ENCODE measurements around the gene DOP1A. TPM values are rescaled to one million over a fixed set of nuclear protein-coding genes. Genes with fewer than 3 reads are reported as not detected.

DOP1A gene
- total and polyA plus RNA-seq, 2 of the 4 experiments (the other 2 are of a cell fraction) = 6.0 to 32.4 TPM

DNA sequence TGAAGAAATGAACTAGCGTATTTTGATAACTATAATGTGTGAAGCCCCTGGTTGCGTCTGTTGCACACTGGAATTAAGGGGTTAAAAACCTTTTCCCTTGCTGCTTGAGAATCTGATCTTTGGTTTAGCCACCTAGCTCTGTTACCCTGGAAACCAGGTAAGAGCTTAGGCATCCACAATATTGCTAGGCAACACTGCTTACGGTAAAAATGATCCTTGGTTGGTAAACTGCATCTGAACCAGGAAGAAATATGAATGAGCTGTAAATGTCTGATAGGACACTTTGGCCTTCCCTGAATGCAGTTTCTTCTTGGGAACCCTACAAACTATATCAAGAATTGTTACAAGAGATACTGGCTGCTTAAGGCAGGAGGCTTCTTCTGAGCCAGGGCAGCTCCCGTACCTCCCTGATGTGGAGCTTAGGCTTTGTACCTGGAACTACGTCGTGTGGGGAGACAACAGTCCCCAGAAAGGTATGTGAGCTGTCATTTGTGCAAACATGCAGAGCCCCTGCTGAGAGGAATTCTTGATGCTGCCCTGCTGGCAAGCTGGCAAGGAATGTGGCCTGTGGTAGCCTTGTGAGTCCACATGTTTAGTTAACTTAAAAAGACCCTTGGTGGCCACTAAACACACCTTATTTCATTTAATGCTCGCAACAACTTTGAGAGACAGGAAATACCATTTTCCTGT is 20.3 kb upstream of the DOP1A start:
- no peaks in the 10 kb centered on the region for H3K27me3 ChIP-seq (ENCODE audit: control insufficient read depth, insufficient read depth, low read length)
- no peak overlapping the region for H2BK20ac ChIP-seq (ENCODE audit: low read depth, low read length)
- no peak overlapping the region for H2BK5ac ChIP-seq (ENCODE audit: low read depth, low read length, poor library complexity, severe bottlenecking)
- no peak overlapping the region for H3K4me3 ChIP-seq (ENCODE audit: insufficient read depth, low read depth, low read length)
- no peak overlapping the region for H3K18ac ChIP-seq (ENCODE audit: low read depth, low read length)
- H2AK5ac ChIP-seq (ENCODE audit: low read depth, low read length) = no peak overlapping the region
- no peak overlapping the region for H3K56ac ChIP-seq (ENCODE audit: extremely low read depth, insufficient read depth, low read length)
- H3K4ac ChIP-seq (ENCODE audit: low read depth, low read length) = no peak overlapping the region
- dilution Hi-C loops (cut with HindIII; ENCODE audit: low sequenced_read_pairs, unreplicated experiment) = no loop called here
- H2BK120ac ChIP-seq (ENCODE audit: low read depth, low read length) = no peak overlapping the region
- intact Hi-C loops (cut with micrococcal nuclease) = no loop called here
- H4K8ac ChIP-seq (ENCODE audit: low read depth in 2 of 2, low read length in 2 of 2) = no peak overlapping the region
- in situ Hi-C loops (cut with MboI; ENCODE audit: low sequenced_read_pairs) = no loop called here
- POLR2A ChIA-PET (ENCODE audit: unreplicated experiment) = interaction anchor here (0.6 kb wide), 1 partner anchor 11 kb away, joined by 3 read pairs; no protein-coding TSS in a partner anchor
- no peak overlapping the region for H3K9ac ChIP-seq (ENCODE audit: low read depth, low read length)
- no peak overlapping the region for H2AFZ ChIP-seq (replicated peaks; ENCODE audit: low read length, poor library complexity)
- H4K20me1 ChIP-seq (ENCODE audit: insufficient read depth, low read length) = no peaks in the 10 kb centered on the region
- H4K5ac ChIP-seq (ENCODE audit: low read depth, low read length) = no peak overlapping the region
- H3K9me1 ChIP-seq (ENCODE audit: insufficient read depth, low read length) = no peaks in the 10 kb centered on the region; the same call in 1 of the 2 replicates
- H3K4me1 ChIP-seq (ENCODE audit: control insufficient read depth, insufficient read depth, low read length) = no peaks in the 10 kb centered on the region
- no peak overlapping the region for H4K91ac ChIP-seq (ENCODE audit: insufficient read depth, low read depth, low read length)
- 100% methylated on average over 3 of the region's 7 CpGs; no CpG with 5 or more reads in 1 of the 2 experiments for WGBS, 2 experiments (ENCODE audit: extremely low coverage in 2 of 2, insufficient read length in 1 of 2)
- BruUV-seq (replicated peaks) = no TSS peak
- H3K4me2 ChIP-seq (ENCODE audit: low read depth, low read length) = no peak overlapping the region
- H3K79me1 ChIP-seq (ENCODE audit: low read depth in 1 of 2, low read length in 2 of 2) = no peaks in the 10 kb centered on the region
- CTCF ChIA-PET = no interaction called here
- no peak overlapping the region for H2AK9ac ChIP-seq (replicated peaks; ENCODE audit: low read depth, low read length, poor library complexity)
- no peak overlapping the region for H3K27ac ChIP-seq (ENCODE audit: insufficient read depth, low read length)
- no peak for TF ChIP-seq MAZ (IDR thresholded peaks at IDR 0.05; ENCODE audit: borderline replicate concordance, low read depth, low read length)
- no peak overlapping the region for H3K14ac ChIP-seq (replicated peaks; ENCODE audit: low read depth, low read length)
- H2BK15ac ChIP-seq (ENCODE audit: low read depth, low read length) = no peak overlapping the region
- no peak overlapping the region for H3K23ac ChIP-seq (ENCODE audit: low read depth, low read length)
- ATAC-seq (ENCODE audit: low read depth) = no peak
- no peaks in the 10 kb centered on the region for H3K9me3 ChIP-seq (ENCODE audit: control insufficient read depth, insufficient read depth, low read length)
- DNase-seq = no peak
- peaks cover 2% of the 10 kb centered on the region for H3K36me3 ChIP-seq (ENCODE audit: control insufficient read depth, insufficient read depth, low read length)

All from IMR-90 (cell line).